HepG2 (cell line): ENCODE measurements around the gene TM9SF2. TPM values are rescaled to one million over a fixed set of nuclear protein-coding genes. Genes with fewer than 3 reads are reported as not detected.
A peak's percentile ranks its signal among the peaks of the same experiment; 100 is the strongest.

ENCODE experiments used
- ATAC-seq: fragments of 200-7000 bp; cut with Tn5 transposase; 3 replicates; pipeline ENCODE4 v1.9.1; 2020; ENCODE audit warnings: mild to moderate bottlenecking, moderate library complexity
- BruUV-seq: library from RNA; stranded (reverse); fragments of 400-500 nt; replicated peaks from 2 replicates; lab custom pipeline; 2021; lab: Mats Ljungman, UMichigan
- CTCF ChIA-PET: fragments of 300-600 bp; formaldehyde crosslinking; extraction: SDS; loops from one replicate; lab custom pipeline; 2021; ENCODE audit warnings: low total read pairs, inconsistent platforms, low intra/inter-chr PET ratio; lab: Yijun Ruan, JAX
- POLR2A ChIA-PET: fragments of 350-600 bp; sonication (Branson Sonifier 250); formaldehyde crosslinking; loops from one replicate; lab custom pipeline; 2020; ENCODE audit warnings: antibody characterized with exemption, inconsistent platforms; lab: Yijun Ruan, JAX
- DNase-seq: peaks from one replicate; pipeline ENCODE4 v3.0.0-alpha.2; 2015; ENCODE audit warnings: low spot score
- FAIRE-seq: peaks from 3 replicates; lab custom pipeline; 2011; peaks lifted over from hg19 to GRCh38; lab: Jason Lieb, UNC
- H2AFZ ChIP-seq: one replicate; pipeline ENCODE4 v1.6.1; 2011; ENCODE audit warnings: low read length, inconsistent platforms
- H3K27ac ChIP-seq: fragments of 300-600 bp; 3 replicates; pipeline ENCODE4 v1.8.0; 2011; ENCODE audit warnings: mixed run types, mild to moderate bottlenecking, mixed read lengths, low read length, inconsistent platforms; ENCODE audit not compliant: insufficient read depth; ENCODE audit errors: extremely low read length
- H3K27me3 ChIP-seq, 2 experiments: fragments of 200-600 bp in 1 of 2; 2 replicates in 1 of 2; 3 replicates in 1 of 2; pipeline versions ENCODE4 v1.6.0 to v1.8.0; 2011; ENCODE audit warnings: low read length in 2 of 2, mild to moderate bottlenecking in 2 of 2, moderate library complexity in 2 of 2, inconsistent platforms in 1 of 2; ENCODE audit not compliant: insufficient read depth in 2 of 2, control insufficient read depth in 1 of 2
- H3K36me3 ChIP-seq, 2 experiments: fragments of 200-600 bp in 1 of 2; replicated peaks in 1 of 2; 2 replicates in 1 of 2; 3 replicates in 1 of 2; pipeline versions ENCODE4 v1.5.1 to v1.8.0; 2011; ENCODE audit warnings: low read length in 2 of 2, inconsistent platforms in 1 of 2; ENCODE audit not compliant: insufficient read depth in 2 of 2, control insufficient read depth in 1 of 2
- H3K4me1 ChIP-seq: 2 replicates; pipeline ENCODE4 v1.5.1; 2012; ENCODE audit warnings: low read length, inconsistent platforms; ENCODE audit not compliant: insufficient read depth
- H3K4me2 ChIP-seq: 2 replicates; pipeline ENCODE4 v1.6.0; 2011; ENCODE audit warnings: low read depth, low read length, inconsistent platforms
- H3K4me3 ChIP-seq, 3 experiments: fragments of 200-600 bp in 1 of 3; sonication (generic), shearing (Covaris generic) in 1 of 3; replicated peaks in 1 of 3; 2 replicates each; pipeline ENCODE4 v1.5.1; 2011 to 2016; ENCODE audit warnings: low read length in 3 of 3, inconsistent platforms in 2 of 3, low read depth in 2 of 3, mild to moderate bottlenecking in 2 of 3, control low read depth in 1 of 3, mixed read lengths in 1 of 3; ENCODE audit not compliant: insufficient read depth in 1 of 3
- H3K79me2 ChIP-seq: one replicate; pipeline ENCODE4 v1.6.1; 2011; ENCODE audit warnings: low read length, inconsistent platforms; ENCODE audit not compliant: insufficient read depth
- H3K9ac ChIP-seq: 2 replicates; pipeline ENCODE4 v1.6.0; 2011; ENCODE audit warnings: mild to moderate bottlenecking, low read depth, low read length, inconsistent platforms; ENCODE audit not compliant: insufficient read depth
- H3K9me3 ChIP-seq: 2 replicates; pipeline ENCODE4 v1.5.1; 2012; ENCODE audit warnings: mild to moderate bottlenecking, low read length
- H4K20me1 ChIP-seq: 2 replicates; pipeline ENCODE4 v1.6.0; 2011; ENCODE audit warnings: inconsistent platforms, mild to moderate bottlenecking, low read length, moderate library complexity; ENCODE audit not compliant: insufficient read depth
- ZNF431 ChIP-seq: sonication (generic); formaldehyde crosslinking; IDR thresholded peaks from 2 replicates; pipeline ENCODE4 v1.9.0; 2022; ENCODE audit warnings: missing genetic modification reagents, low read depth, mild to moderate bottlenecking, borderline replicate concordance
- ZNF432 ChIP-seq: sonication (generic); formaldehyde crosslinking; IDR thresholded peaks from 2 replicates; pipeline ENCODE4 v1.5.0; 2020; ENCODE audit warnings: missing genetic modification reagents, mild to moderate bottlenecking, borderline replicate concordance
- ZNF629 ChIP-seq: sonication (generic); formaldehyde crosslinking; conservative IDR thresholded peaks from 2 replicates; pipeline ENCODE4 v1.5.0; 2020; ENCODE audit warnings: missing genetic modification reagents
- ZNF883 ChIP-seq: sonication (generic); formaldehyde crosslinking; IDR thresholded peaks from 2 replicates; pipeline ENCODE4 v1.5.1; 2020; ENCODE audit warnings: mild to moderate bottlenecking, missing genetic modification reagents; ENCODE audit errors: not compliant biosample characterization
- WGBS: methylation state at CpG from one replicate; pipeline ENCODE4 v1.1.6; 2017; ENCODE audit warnings: low lambda C conversion rate; 5-methylcytosine and 5-hydroxymethylcytosine counted together
- in situ Hi-C: cut with HindIII; loops from 2 replicates; pipeline ENCODE4 v1.10.0; 2017; ENCODE audit warnings: low pct_unique_long_range_greater_than_20kb; ENCODE audit not compliant: extremely low pct_ligation_motif_present
- intact Hi-C: fragments of 100-400 bp; cut with micrococcal nuclease; formaldehyde crosslinking; loops from one replicate; pipeline ENCODE4 v1.10.0; 2022; ENCODE audit not compliant: unreplicated experiment
- polyA plus RNA-seq, 8 experiments: library from polyadenylated mRNA; depleted of rRNA in 3 of 8; stranded (reverse) in 7 of 8; unstranded in 1 of 8; fragments of >200 nt; fragmentation: Illumina TruSeq in 4 of 8; extraction: Trizol in 4 of 8; gene quantifications; 2 replicates each; pipeline versions ENCODE4 v1.2.1 to v1.2.3, GENCODE V29; 2011 to 2016; ENCODE audit warnings: low read depth in 4 of 8, missing spikeins in 1 of 8, mixed read lengths in 1 of 8; ENCODE audit not compliant: insufficient read depth in 1 of 8
- total RNA-seq, 5 experiments: library from RNA; depleted of rRNA; stranded (reverse); fragments of >200 nt; fragmentation: Illumina TruSeq; extraction: Trizol; gene quantifications; 2 replicates each; pipeline ENCODE4 v1.2.3, GENCODE V29; 2016; ENCODE audit warnings: low read depth in 1 of 5
- TF ChIP-seq, protein P1 (sequence below): sonication (generic); formaldehyde crosslinking; IDR thresholded peaks from 2 replicates; pipeline ENCODE4 v1.5.0; 2020; ENCODE audit warnings: mild to moderate bottlenecking, missing genetic modification reagents

The TM9SF2 gene
- total and polyA plus RNA-seq, 2 of the 13 experiments (the other 11 are each of a cell fraction or from before 2014, with no cell fraction given): 94.1 to 123 TPM

DNA sequence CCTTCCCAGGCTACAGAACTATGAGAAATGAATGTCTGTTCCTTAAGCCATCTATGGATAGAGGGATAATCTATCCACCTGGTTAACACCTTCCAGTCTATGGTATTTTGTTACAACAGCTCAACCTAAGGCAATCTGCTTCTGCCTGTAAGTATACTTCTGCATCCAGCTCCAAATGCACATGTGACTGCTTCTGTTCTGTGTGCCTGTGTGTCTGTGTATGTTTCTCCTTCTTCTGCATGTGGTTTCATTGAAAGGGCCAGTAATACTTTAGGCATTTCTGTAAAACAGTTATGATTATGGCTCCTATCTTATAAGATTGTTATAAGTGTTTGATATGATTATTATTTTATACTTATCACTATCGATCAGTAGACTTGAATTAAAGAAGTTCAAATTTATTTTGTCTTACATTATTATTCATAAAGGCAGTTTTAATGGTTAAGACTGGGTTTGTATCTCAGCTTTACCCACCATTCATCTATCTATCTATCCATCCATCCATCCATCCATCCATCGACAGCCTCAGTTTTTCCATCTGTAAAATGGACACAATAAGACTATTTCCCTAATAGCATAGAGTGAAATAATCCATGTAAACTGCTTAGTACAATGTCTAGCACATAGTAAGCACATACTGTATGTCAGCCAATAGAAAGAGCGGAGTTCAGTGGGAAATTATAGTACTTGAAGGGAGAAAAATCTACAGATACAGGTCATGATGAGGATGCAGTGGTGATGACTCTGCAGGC is 37.5 kb upstream of the TM9SF2 start:
- no peaks in the 10 kb centered on the region for H3K4me1 ChIP-seq
- H3K9me3 ChIP-seq: no peaks in the 10 kb centered on the region
- CTCF ChIA-PET: no interaction called here
- FAIRE-seq: no peak
- WGBS: 21% methylated on average over 3 of the region's 3 CpGs
- no peaks in the 10 kb centered on the region for H3K36me3 ChIP-seq
- no peak overlapping the region for H3K27ac ChIP-seq
- in situ Hi-C loops (no loop called here), intact Hi-C loops (no loop called here)
- POLR2A ChIA-PET: no interaction called here
- no peaks in the 10 kb centered on the region for H4K20me1 ChIP-seq
- TF ChIP-seq ZNF432 (no peak), ZNF431 (CRISPR knock-in tag) (no peak), ZNF883 (no peak), ZNF629 (peak; percentile 57)
- TF ChIP-seq, protein P1, sequence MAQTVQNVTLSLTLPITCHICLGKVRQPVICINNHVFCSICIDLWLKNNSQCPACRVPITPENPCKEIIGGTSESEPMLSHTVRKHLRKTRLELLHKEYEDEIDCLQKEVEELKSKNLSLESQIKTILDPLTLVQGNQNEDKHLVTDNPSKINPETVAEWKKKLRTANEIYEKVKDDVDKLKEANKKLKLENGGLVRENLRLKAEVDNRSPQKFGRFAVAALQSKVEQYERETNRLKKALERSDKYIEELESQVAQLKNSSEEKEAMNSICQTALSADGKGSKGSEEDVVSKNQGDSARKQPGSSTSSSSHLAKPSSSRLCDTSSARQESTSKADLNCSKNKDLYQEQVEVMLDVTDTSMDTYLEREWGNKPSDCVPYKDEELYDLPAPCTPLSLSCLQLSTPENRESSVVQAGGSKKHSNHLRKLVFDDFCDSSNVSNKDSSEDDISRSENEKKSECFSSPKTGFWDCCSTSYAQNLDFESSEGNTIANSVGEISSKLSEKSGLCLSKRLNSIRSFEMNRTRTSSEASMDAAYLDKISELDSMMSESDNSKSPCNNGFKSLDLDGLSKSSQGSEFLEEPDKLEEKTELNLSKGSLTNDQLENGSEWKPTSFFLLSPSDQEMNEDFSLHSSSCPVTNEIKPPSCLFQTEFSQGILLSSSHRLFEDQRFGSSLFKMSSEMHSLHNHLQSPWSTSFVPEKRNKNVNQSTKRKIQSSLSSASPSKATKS (CRISPR knock-in tag): no peak
- H3K27me3 ChIP-seq: no peaks in the 10 kb centered on the region; a peak in 2 of 5 replicates
- no peak overlapping the region for H2AFZ ChIP-seq
- BruUV-seq: no TSS peak
- no peak for DNase-seq
- no peak overlapping the region for H3K4me3 ChIP-seq
- no peak overlapping the region for H3K9ac ChIP-seq
- no peak overlapping the region for H3K4me2 ChIP-seq
- H3K79me2 ChIP-seq: no peaks in the 10 kb centered on the region
- ATAC-seq: no peak
